Epithelial cell of esophagus (primary cell): ENCODE data around the gene MYLK4.

Experiments
- DNase-seq: peaks from one replicate; pipeline ENCODE4 v3.0.0; 2010; ENCODE audit warnings: low read depth
- H3K4me3 ChIP-seq: 2 replicates; pipeline ENCODE4 v1.5.1; 2011; ENCODE audit warnings: mild to moderate bottlenecking, low read length, control low read depth
- CTCF ChIP-seq: IDR thresholded peaks from 2 replicates; pipeline ENCODE4 v1.5.1; 2011; ENCODE audit warnings: low read depth, mild to moderate bottlenecking, low read length, control low read depth, inconsistent platforms; ENCODE audit not compliant: insufficient read depth; ENCODE audit errors: missing control alignments

Gene MYLK4

GRCh38 chr6:2743280-2744208, 7.2 kb downstream of the MYLK4 start:
- H3K4me3 ChIP-seq, result no peak overlapping the region
- no peak for TF ChIP-seq CTCF
- no peak for DNase-seq

GRCh38 chr6:2741756-2742155, 9.0 kb downstream of the MYLK4 start:
- DNase-seq, result no peak
- H3K4me3 ChIP-seq, result no peak overlapping the region
- no peak for TF ChIP-seq CTCF

- DNase-seq, result no peak
- no peak for TF ChIP-seq CTCF
- no peak overlapping the region for H3K4me3 ChIP-seq
Measured at GRCh38 chr6:2740581-2740980, 10.1 kb downstream of the MYLK4 start.

GRCh38 chr6:2739335-2739734, 11.4 kb downstream of the MYLK4 start:
- DNase-seq, result peak; percentile 28
- H3K4me3 ChIP-seq, result no peak overlapping the region
- TF ChIP-seq CTCF, result no peak

GRCh38 chr6:2738373-2738979, 12.2 kb downstream of the MYLK4 start:
- TF ChIP-seq CTCF, result peak; percentile 80
- DNase-seq, result peak; percentile 64
- no peak overlapping the region for H3K4me3 ChIP-seq

- no peak for DNase-seq
- H3K4me3 ChIP-seq, result no peak overlapping the region
- TF ChIP-seq CTCF, result no peak
Measured at GRCh38 chr6:2737885-2738284, 12.8 kb downstream of the MYLK4 start.
